GM12878 (cell line): ENCODE measurements around the gene ZNF653. TPM values are rescaled to one million over a fixed set of nuclear protein-coding genes. Genes with fewer than 3 reads are reported as not detected.

Source experiments
- ATAC-seq: fragments of 200-7000 bp; cut with Tn5 transposase; 3 replicates; pipeline ENCODE4 v1.9.1; 2020; ENCODE audit warnings: mild to moderate bottlenecking, moderate library complexity
- BruUV-seq: library from RNA; stranded (reverse); fragments of 400-500 nt; replicated peaks from 2 replicates; lab custom pipeline; 2021; lab: Mats Ljungman, UMichigan
- CTCF ChIA-PET: fragments of 300-600 bp; sonication (Branson Sonifier 250); formaldehyde crosslinking; extraction: SDS; loops from one replicate; lab custom pipeline; 2021; ENCODE audit warnings: inconsistent platforms; lab: Yijun Ruan, JAX
- POLR2A ChIA-PET: fragments of 350-600 bp; formaldehyde crosslinking; extraction: SDS; loops from one replicate; lab custom pipeline; 2021; ENCODE audit warnings: inconsistent platforms; lab: Charles Lee
- RAD21 ChIA-PET: fragments of 300-600 bp; sonication (Branson Sonifier 250); formaldehyde crosslinking; loops from one replicate; lab custom pipeline; 2023; ENCODE audit warnings: antibody characterized with exemption; ENCODE audit not compliant: unreplicated experiment; lab: Charles Lee
- SMC1A ChIA-PET: fragments of 300-600 bp; sonication (Branson Sonifier 250); formaldehyde crosslinking; loops from one replicate; lab custom pipeline; 2023; ENCODE audit not compliant: unreplicated experiment, uncharacterized antibody; lab: Charles Lee
- DNase-seq: peaks from one replicate; pipeline ENCODE4 v3.0.0-alpha.2; 2011; ENCODE audit warnings: low read depth, low spot score
- FAIRE-seq: peaks from 3 replicates; lab custom pipeline; 2011; peaks lifted over from hg19 to GRCh38; lab: Jason Lieb, UNC
- H2AFZ ChIP-seq: 2 replicates; pipeline ENCODE4 v1.6.0; 2011; ENCODE audit warnings: low read depth, low read length, control low read depth; ENCODE audit not compliant: control insufficient read depth
- H3K27ac ChIP-seq: 2 replicates; pipeline ENCODE4 v1.5.1; 2011; ENCODE audit warnings: control low read depth; ENCODE audit not compliant: control insufficient read depth, insufficient read depth
- H3K27me3 ChIP-seq, 2 experiments: replicated peaks in 1 of 2; 2 replicates each; pipeline versions ENCODE4 v1.6.0 to v1.6.1; 2011; ENCODE audit warnings: low read length in 1 of 2; ENCODE audit not compliant: control insufficient read depth in 2 of 2, insufficient read depth in 2 of 2
- H3K36me3 ChIP-seq, 2 experiments: 2 replicates each; pipeline ENCODE4 v1.5.1; 2011; ENCODE audit warnings: low read length in 1 of 2; ENCODE audit not compliant: control insufficient read depth in 2 of 2, insufficient read depth in 2 of 2
- H3K4me1 ChIP-seq: 2 replicates; pipeline ENCODE4 v1.6.1; 2011; ENCODE audit warnings: mild to moderate bottlenecking, low read length, moderate library complexity, mixed read lengths; ENCODE audit not compliant: control insufficient read depth, insufficient read depth
- H3K4me2 ChIP-seq: 2 replicates; pipeline ENCODE4 v1.6.0; 2011; ENCODE audit warnings: control low read depth; ENCODE audit not compliant: control insufficient read depth, insufficient read depth
- H3K4me3 ChIP-seq: fragments of 200-600 bp; sonication (generic); 2 replicates; pipeline ENCODE4 v1.5.1; 2016
- H3K79me2 ChIP-seq: 2 replicates; pipeline ENCODE4 v1.6.0; 2011; ENCODE audit warnings: low read length; ENCODE audit not compliant: control insufficient read depth, insufficient read depth
- H3K9ac ChIP-seq: 2 replicates; pipeline ENCODE4 v1.8.0; 2011; ENCODE audit warnings: low read length, control low read depth, mixed read lengths; ENCODE audit not compliant: control insufficient read depth, insufficient read depth
- H3K9me3 ChIP-seq: replicated peaks from 3 replicates; pipeline ENCODE4 v1.5.1; 2011; ENCODE audit warnings: mild to moderate bottlenecking, low read length; ENCODE audit not compliant: control insufficient read depth, insufficient read depth
- H4K20me1 ChIP-seq: 2 replicates; pipeline ENCODE4 v1.6.0; 2011; ENCODE audit not compliant: control insufficient read depth, insufficient read depth
- CHD1 ChIP-seq: IDR thresholded peaks from 2 replicates; pipeline ENCODE4 v1.6.1; 2012; ENCODE audit warnings: low read depth, low read length, improper control_type of control experiment
- CHD2 ChIP-seq: IDR thresholded peaks from 2 replicates; pipeline ENCODE4 v1.6.1; 2011; ENCODE audit warnings: low read depth, low read length, improper control_type of control experiment, borderline replicate concordance
- E4F1 ChIP-seq: fragments of 450-650 bp; IDR thresholded peaks from 2 replicates; pipeline ENCODE4 v1.6.1; 2018; ENCODE audit warnings: borderline replicate concordance, mild to moderate bottlenecking; ENCODE audit not compliant: partially characterized antibody
- FOXM1 ChIP-seq: IDR thresholded peaks from 2 replicates; pipeline ENCODE4 v1.6.1; 2012; ENCODE audit warnings: low read depth, mild to moderate bottlenecking, inconsistent platforms, low read length, moderate library complexity
- HDGF ChIP-seq: fragments of 450-650 bp; IDR thresholded peaks from 2 replicates; pipeline ENCODE4 v1.6.1; 2016; ENCODE audit warnings: antibody characterized with exemption
- MTA3 ChIP-seq: IDR thresholded peaks from 2 replicates; pipeline ENCODE4 v1.6.1; 2012; ENCODE audit warnings: low read length, inconsistent platforms, borderline replicate concordance
- NRF1 ChIP-seq: conservative IDR thresholded peaks from 2 replicates; pipeline ENCODE4 v1.6.1; 2011; ENCODE audit warnings: mild to moderate bottlenecking, low read depth, low read length, improper control_type of control experiment
- PML ChIP-seq: IDR thresholded peaks from 2 replicates; pipeline ENCODE4 v1.6.1; 2012; ENCODE audit warnings: low read length, inconsistent platforms
- SREBF1 ChIP-seq: IDR thresholded peaks from 2 replicates; pipeline ENCODE4 v1.6.1; 2012; ENCODE audit warnings: mild to moderate bottlenecking, low read length
- SUPT20H ChIP-seq: IDR thresholded peaks from 2 replicates; pipeline ENCODE4 v1.6.1; 2011; ENCODE audit warnings: low read depth, mild to moderate bottlenecking, low read length, moderate library complexity, borderline replicate concordance; ENCODE audit not compliant: control insufficient read depth
- SUZ12 ChIP-seq: fragments of 200-600 bp; sonication (generic); IDR thresholded peaks from one replicate; pipeline ENCODE4 v1.6.1; 2018; ENCODE audit warnings: antibody characterized with exemption, mild to moderate bottlenecking; ENCODE audit not compliant: unreplicated experiment
- TCF7 ChIP-seq: IDR thresholded peaks from 2 replicates; pipeline ENCODE4 v1.6.1; 2014; ENCODE audit warnings: antibody characterized with exemption, borderline replicate concordance
- WGBS: methylation state at CpG from one replicate; pipeline ENCODE4 v1.1.6; 2016; ENCODE audit warnings: low lambda C conversion rate; ENCODE audit not compliant: insufficient replicate concordance, insufficient coverage; ENCODE audit errors: missing lambda C conversion rate; 5-methylcytosine and 5-hydroxymethylcytosine counted together
- in situ Hi-C: fragments of 300-500 bp; cut with MboI; formaldehyde crosslinking; loops from 9 replicates; pipeline ENCODE4 v1.14.3; 2018; ENCODE audit warnings: mixed read lengths
- intact Hi-C: fragments of 100-400 bp; cut with micrococcal nuclease; formaldehyde crosslinking; loops from one replicate; pipeline ENCODE4 v1.14.2; 2022; ENCODE audit not compliant: unreplicated experiment
- polyA plus RNA-seq, 11 experiments: library from polyadenylated mRNA; depleted of rRNA in 4 of 11; unstranded in 6 of 11; stranded (reverse) in 5 of 11; fragments of >200 nt; fragmentation: Nextera tagmentation in 4 of 11; fragmentation: Illumina TruSeq in 1 of 11; extraction: Ambion mirVana in 4 of 11; extraction: Trizol in 1 of 11; gene quantifications; 1 replicate in 1 of 11; 2 replicates in 10 of 11; pipeline versions ENCODE4 v1.2.1 to v1.2.3, GENCODE V29; 2011 to 2016; ENCODE audit warnings: inconsistent platforms in 2 of 11, missing spikeins in 2 of 11, low read depth in 1 of 11
- total RNA-seq, 4 experiments: library from RNA; depleted of rRNA in 3 of 4; stranded (reverse); fragments of >200 nt in 3 of 4; fragmentation: Illumina TruSeq in 1 of 4; extraction: Trizol in 1 of 4; gene quantifications; 2 replicates each; pipeline versions ENCODE4 v1.2.1 to v1.2.3, GENCODE V29; 2013 to 2021
- TF ChIP-seq, protein P1 (sequence below), 3 experiments: IDR thresholded peaks in 2 of 3; conservative IDR thresholded peaks in 1 of 3; 2 replicates each; pipeline ENCODE4 v1.5.1; 2011; ENCODE audit warnings: low read depth in 3 of 3, low read length in 3 of 3, mild to moderate bottlenecking in 3 of 3, control low read depth in 2 of 3, moderate library complexity in 2 of 3, inconsistent platforms in 1 of 3, mixed read lengths in 1 of 3; ENCODE audit not compliant: control insufficient read depth in 2 of 3, insufficient read depth in 1 of 3; ENCODE audit errors: extremely low read depth in 1 of 3
- TF ChIP-seq, protein P2 (sequence below): fragments of 450-650 bp; formaldehyde crosslinking; IDR thresholded peaks from 2 replicates; pipeline ENCODE4 v1.5.0; 2022; ENCODE audit warnings: mild to moderate bottlenecking, missing genetic modification characterization

ZNF653 gene
- total and polyA plus RNA-seq, 10 of the 15 experiments (the other 5 are each of a cell fraction or from before 2014, with no cell fraction given), result 2.2 to 13.2 (median 6.7) TPM; not detected in 2

DNA sequence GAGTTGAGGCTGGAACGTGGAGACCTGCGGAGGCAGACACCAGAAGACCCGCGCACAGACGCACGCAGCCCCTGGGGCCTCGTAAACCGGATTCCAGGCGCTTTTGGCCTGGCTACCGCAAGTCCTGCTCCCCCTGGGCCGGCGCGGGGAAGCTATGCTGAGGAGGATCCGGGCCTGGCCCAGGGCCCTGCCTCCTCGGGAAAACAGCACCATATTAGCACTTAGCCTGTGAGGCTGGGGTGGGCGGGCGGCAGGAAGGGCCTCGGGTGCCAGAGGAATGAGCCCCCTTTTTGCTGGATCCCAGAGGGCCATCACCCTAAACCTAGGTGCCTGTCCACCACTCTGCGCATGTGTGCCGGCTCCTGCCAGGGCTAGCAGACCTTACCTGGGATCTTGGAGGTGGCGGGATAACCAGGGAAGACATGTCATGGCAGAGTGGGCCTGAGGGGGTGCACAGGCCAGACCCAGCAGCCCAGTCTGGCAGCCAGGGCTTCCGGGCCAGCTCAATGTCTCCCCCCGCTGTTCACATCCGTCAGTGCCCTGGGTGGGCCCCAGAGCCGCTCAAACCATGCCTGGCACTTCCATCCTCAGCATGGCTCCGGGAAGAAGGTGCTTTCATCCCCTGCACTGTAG is 46.1 kb upstream of the ZNF653 start (continued):
- TF ChIP-seq, protein P1, sequence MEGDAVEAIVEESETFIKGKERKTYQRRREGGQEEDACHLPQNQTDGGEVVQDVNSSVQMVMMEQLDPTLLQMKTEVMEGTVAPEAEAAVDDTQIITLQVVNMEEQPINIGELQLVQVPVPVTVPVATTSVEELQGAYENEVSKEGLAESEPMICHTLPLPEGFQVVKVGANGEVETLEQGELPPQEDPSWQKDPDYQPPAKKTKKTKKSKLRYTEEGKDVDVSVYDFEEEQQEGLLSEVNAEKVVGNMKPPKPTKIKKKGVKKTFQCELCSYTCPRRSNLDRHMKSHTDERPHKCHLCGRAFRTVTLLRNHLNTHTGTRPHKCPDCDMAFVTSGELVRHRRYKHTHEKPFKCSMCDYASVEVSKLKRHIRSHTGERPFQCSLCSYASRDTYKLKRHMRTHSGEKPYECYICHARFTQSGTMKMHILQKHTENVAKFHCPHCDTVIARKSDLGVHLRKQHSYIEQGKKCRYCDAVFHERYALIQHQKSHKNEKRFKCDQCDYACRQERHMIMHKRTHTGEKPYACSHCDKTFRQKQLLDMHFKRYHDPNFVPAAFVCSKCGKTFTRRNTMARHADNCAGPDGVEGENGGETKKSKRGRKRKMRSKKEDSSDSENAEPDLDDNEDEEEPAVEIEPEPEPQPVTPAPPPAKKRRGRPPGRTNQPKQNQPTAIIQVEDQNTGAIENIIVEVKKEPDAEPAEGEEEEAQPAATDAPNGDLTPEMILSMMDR (IDR thresholded peaks at IDR 0.05 in 2 of 3, conservative IDR thresholded peaks at IDR 0.05 in 1 of 3; ENCODE audit: control insufficient read depth in 2 of 3, extremely low read depth in 1 of 3, insufficient read depth in 1 of 3, low read depth in 3 of 3, low read length in 3 of 3), result peak; percentile 19 to 48 (median 44); a peak in 3 of 6 replicates

GRCh38 chr19:11550265-11550664 is 44.6 kb upstream of the ZNF653 start:
- ChIA-PET CTCF (interaction anchor here (0.9 kb wide), 1 partner anchor 14 kb away, joined by 3 read pairs; no protein-coding TSS in a partner anchor), SMC1A (no interaction called here), POLR2A (no interaction called here), RAD21 (no interaction called here)
- H4K20me1 ChIP-seq, result no peaks in the 10 kb centered on the region
- DNase-seq, result no peak
- no peaks in the 10 kb centered on the region for H3K27me3 ChIP-seq
- no peak overlapping the region for H3K4me3 ChIP-seq
- H3K79me2 ChIP-seq, result peaks cover 3% of the 10 kb centered on the region
- peaks cover 23% of the 10 kb centered on the region for H3K4me1 ChIP-seq
- no peak for FAIRE-seq
- no peaks in the 10 kb centered on the region for H3K9me3 ChIP-seq
- in situ Hi-C loops (no loop called here), intact Hi-C loops (no loop called here)
- BruUV-seq, result no TSS peak
- H3K27ac ChIP-seq, result no peak overlapping the region
- WGBS, result 94% methylated on average over 8 of the region's 8 CpGs
- no peak for ATAC-seq
- H3K4me2 ChIP-seq, result no peak overlapping the region
- peaks cover 7 to 24% of the 10 kb centered on the region in 2 experiments; a peak in 3 of 4 replicates for H3K36me3 ChIP-seq
- no peak overlapping the region for H2AFZ ChIP-seq
- no peak overlapping the region for H3K9ac ChIP-seq
- TF ChIP-seq SREBF1, result no peak
- TF ChIP-seq PML, result no peak
- TF ChIP-seq SUPT20H, result no peak
- TF ChIP-seq HDGF, result no peak
- TF ChIP-seq, protein P2, sequence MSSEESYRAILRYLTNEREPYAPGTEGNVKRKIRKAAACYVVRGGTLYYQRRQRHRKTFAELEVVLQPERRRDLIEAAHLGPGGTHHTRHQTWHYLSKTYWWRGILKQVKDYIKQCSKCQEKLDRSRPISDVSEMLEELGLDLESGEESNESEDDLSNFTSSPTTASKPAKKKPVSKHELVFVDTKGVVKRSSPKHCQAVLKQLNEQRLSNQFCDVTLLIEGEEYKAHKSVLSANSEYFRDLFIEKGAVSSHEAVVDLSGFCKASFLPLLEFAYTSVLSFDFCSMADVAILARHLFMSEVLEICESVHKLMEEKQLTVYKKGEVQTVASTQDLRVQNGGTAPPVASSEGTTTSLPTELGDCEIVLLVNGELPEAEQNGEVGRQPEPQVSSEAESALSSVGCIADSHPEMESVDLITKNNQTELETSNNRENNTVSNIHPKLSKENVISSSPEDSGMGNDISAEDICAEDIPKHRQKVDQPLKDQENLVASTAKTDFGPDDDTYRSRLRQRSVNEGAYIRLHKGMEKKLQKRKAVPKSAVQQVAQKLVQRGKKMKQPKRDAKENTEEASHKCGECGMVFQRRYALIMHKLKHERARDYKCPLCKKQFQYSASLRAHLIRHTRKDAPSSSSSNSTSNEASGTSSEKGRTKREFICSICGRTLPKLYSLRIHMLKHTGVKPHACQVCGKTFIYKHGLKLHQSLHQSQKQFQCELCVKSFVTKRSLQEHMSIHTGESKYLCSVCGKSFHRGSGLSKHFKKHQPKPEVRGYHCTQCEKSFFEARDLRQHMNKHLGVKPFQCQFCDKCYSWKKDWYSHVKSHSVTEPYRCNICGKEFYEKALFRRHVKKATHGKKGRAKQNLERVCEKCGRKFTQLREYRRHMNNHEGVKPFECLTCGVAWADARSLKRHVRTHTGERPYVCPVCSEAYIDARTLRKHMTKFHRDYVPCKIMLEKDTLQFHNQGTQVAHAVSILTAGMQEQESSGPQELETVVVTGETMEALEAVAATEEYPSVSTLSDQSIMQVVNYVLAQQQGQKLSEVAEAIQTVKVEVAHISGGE (CRISPR knock-in tag), result no peak
- TF ChIP-seq SUZ12, result no peak
- no peak for TF ChIP-seq CHD1
- no peak for TF ChIP-seq FOXM1
- TF ChIP-seq MTA3, result no peak
- TF ChIP-seq E4F1, result no peak
- TF ChIP-seq CHD2, result no peak
- TF ChIP-seq TCF7, result no peak
- TF ChIP-seq NRF1, result no peak
